Uterus (tissue), 2 donors: ENCODE measurements around the gene PLA2G15.

Experiments
- CTCF ChIP-seq, 4 experiments: fragments of 200-600 bp in 2 of 4; fragments of 450-650 bp in 2 of 4; sonication (generic) in 2 of 4; IDR thresholded peaks; one replicate each; pipeline ENCODE4 v1.5.1; 2016 to 2019; ENCODE audit warnings: antibody characterized with exemption in 4 of 4, mild to moderate bottlenecking in 2 of 4, moderate library complexity in 1 of 4
- POLR2A ChIP-seq, 2 donors: fragments of 450-650 bp; IDR thresholded peaks; one replicate each; pipeline ENCODE4 v1.6.1; 2016; ENCODE audit warnings: antibody characterized with exemption in 2 of 2, mild to moderate bottlenecking in 1 of 2, moderate library complexity in 1 of 2

GRCh38 chr16:68234188-68235107 lies 10.7 kb upstream of the PLA2G15 start:
- TF ChIP-seq POLR2A (IDR thresholded peaks at IDR 0.05), result no peak
- TF ChIP-seq CTCF (IDR thresholded peaks at IDR 0.05), result no peak
